Head of caudate nucleus (tissue), 42 donors: ENCODE data around the gene CAV2.

Experiments
- DNase-seq, 42 donors: peaks; one replicate each; pipeline versions ENCODE4 v3.0.0 to v3.0.0-alpha.2; 2020 to 2021; ENCODE audit warnings: mixed read lengths in 7 of 42
- intact Hi-C: fragments of 100-400 bp; cut with DNase I; formaldehyde crosslinking; loops from one replicate; pipeline ENCODE4 v1.15.0; 2022

CAV2 gene

DNA sequence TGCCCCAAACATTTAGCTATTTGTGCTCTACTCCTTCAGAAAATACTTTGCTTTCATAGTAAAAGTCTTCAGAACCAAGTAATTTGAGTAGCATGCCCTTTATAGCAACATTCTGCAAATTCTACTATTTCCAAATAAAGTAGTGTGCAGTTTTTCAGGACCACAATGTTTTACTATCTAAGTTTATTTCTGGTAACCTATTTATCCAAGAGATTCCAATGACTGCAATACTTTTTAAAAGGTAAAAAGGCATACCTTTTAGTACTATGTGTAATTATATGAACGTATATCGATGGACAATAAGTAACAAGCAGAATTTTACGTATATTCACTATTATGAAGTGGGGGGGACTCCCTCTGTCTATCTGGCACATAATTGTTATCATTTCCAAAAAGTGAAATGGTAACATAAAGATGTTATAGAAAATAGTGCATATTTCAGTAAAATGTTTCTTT, 6.9 kb upstream of the CAV2 start:
- intact Hi-C loops: no loop called here
- no peak for DNase-seq

DNA sequence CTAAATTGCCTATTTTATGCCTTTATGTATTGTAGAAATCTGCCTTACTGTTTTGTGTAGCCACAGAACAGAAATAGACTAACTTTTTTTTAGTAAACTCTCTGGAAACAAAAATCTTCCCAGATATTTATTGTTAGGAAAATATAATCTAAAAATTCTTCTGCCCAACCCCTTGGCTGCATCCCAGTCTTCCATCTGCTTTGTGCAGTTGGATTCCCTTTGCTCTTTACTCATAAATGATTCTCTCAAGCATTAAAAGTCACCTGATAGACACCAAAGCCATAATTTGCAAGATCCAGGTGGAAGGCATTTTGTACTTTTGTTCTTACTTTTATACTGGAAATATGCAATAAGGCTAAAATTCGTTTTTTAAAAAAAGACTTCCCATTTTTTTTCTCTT, 6.1 kb upstream of the CAV2 start:
- intact Hi-C loops: no loop called here
- DNase-seq: no peak

DNA sequence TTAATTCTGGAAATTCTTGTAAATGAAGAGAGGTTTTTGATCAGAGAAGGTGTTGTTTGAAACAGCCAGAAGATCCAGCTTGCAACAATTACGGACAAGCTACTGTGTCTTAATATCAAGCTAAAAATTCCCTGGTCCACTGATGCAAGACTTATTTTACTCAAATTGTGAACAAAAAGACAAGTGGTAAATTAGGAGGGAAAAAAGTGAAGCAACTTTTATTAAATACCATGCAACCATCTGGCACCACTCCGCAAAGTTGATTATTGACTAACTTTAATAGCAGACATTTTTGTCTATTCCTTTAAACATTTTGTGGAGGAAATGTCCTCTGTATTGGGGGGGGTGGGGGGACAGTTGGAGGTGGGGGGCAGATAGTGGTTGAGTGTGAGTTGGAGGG, 5.1 kb upstream of the CAV2 start:
- DNase-seq: no peak
- intact Hi-C loops: no loop called here

DNA sequence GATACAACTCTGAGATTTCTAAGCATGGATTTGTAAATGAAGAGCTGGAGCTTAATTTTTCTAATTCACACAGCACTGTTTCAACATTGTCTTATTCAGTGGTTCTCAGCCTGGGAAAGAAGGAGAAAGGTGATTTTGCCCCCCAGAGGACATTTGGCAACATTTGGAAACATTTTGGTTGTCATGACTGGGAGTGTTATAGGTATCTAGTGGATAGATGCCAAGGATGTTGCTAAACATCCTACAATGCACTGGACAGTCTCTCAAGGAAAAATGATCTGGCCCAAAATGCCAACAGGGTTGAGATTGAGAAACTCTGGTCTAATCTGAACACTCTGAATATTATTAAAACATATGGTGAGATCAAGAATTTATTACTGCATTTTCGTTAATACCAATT, 3.8 kb upstream of the CAV2 start:
- intact Hi-C loops: no loop called here
- no peak for DNase-seq

DNA sequence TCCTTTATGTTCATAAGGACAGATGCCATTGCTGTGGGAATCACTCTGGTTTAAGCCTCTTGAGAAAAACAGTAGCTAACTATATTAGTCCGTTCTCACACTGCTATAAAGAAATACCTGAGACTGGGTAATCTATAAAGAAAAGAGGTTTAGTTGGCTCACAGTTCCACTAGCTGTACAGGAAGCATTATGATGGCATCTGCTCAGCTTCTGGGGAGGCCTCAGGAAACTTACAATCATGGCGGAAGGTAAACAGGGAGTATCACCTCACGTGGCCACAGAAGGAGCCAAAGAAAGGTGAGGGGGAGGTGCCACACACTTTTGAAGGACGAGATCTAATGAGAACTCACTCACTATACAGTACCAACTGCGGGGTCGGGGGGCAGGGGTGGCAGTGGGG, 2.9 kb upstream of the CAV2 start:
- intact Hi-C loops: no loop called here

DNA sequence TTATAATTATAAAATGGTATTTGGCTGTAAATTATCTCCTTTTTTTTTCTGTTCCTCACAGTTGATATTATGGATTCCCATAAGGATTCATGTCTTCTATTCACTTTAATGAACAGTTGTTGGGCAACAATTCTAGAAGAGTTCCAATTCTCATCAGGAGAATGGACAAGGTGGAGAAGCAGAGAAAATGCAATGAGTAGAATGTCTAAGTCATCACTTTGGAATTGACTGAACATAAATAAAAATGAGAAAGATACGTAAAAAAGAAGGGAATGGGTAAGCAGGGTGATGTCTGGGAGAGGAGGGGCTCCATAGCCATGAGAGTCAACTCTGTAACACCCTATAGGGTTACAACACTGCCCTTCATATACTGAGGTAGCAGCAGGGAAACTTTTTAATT, 1.8 kb upstream of the CAV2 start:
- intact Hi-C loops: no loop called here
- no peak for DNase-seq

More for the DNA sequence above, 2.9 kb upstream of the CAV2 start:
- DNase-seq: no peak

DNA sequence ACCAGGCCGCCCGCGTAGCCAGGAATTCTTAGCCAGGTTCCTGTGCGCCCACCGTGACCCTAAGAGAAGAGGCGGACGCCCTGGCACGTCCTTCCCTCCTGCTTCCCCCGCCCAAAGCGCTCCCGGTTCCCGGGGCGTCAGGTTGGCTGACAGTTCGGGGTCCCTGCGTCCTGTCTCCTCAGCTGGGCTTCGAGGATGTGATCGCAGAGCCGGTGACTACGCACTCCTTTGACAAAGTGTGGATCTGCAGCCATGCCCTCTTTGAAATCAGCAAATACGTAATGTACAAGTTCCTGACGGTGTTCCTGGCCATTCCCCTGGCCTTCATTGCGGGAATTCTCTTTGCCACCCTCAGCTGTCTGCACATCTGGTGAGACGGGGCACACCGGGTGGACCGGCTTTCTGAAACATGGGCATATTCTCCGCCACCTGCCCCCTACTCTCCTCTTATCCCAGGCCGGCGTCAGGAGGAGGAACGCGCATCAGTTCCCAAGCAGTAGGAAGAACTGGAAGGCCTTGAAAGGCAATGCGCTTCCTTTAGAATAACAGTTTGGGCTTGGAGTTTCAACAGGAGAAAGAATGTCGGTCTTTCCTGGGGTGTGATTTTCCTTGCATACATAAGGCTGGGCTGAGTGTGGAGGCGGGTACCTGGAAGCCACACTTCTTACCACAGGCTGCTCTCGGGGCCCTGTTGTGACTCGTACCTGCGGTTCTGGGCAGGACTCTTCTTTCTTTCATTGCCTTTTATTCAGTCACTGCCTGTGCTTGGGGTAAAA, 728 bp downstream of the CAV2 start:
- intact Hi-C loops: no loop called here
- DNase-seq: peak in 10 of 42 donors; percentile 6 to 46 (median 24)

DNA sequence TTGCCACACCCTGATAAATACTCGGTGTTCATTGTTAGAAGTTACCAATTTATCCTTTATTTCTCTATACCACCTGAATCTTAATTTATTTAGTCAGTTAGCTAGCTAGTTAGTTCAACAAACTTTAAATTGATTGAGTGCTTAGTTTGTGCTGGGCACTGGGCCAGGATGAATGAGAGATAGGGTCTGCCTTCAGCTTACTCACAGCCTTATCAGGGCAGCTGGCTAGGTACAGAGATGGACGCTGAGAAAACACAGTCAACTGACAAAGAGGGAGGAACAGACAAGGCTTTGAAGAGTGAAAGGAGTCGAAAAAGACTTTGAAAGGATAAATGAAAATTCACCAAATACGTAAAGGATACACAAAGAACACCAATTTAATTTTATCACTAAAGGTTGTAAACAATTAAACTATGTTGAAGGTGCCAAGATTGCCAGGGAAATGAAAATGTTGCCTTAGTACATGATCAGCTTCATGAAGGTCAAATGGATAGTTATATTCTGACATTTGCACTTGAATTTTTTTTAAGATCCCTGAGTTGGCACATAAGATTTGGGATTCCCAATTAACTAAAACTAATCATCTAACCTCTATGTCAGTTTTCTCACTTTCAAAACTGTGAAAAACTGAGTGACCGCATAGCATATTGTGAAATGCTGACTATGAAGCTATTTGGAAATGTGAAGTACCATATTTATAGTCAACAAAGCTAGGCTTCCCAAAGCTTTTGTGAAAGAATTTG, 2.1 kb downstream of the CAV2 start:
- intact Hi-C loops: no loop called here
- DNase-seq: no peak

DNA sequence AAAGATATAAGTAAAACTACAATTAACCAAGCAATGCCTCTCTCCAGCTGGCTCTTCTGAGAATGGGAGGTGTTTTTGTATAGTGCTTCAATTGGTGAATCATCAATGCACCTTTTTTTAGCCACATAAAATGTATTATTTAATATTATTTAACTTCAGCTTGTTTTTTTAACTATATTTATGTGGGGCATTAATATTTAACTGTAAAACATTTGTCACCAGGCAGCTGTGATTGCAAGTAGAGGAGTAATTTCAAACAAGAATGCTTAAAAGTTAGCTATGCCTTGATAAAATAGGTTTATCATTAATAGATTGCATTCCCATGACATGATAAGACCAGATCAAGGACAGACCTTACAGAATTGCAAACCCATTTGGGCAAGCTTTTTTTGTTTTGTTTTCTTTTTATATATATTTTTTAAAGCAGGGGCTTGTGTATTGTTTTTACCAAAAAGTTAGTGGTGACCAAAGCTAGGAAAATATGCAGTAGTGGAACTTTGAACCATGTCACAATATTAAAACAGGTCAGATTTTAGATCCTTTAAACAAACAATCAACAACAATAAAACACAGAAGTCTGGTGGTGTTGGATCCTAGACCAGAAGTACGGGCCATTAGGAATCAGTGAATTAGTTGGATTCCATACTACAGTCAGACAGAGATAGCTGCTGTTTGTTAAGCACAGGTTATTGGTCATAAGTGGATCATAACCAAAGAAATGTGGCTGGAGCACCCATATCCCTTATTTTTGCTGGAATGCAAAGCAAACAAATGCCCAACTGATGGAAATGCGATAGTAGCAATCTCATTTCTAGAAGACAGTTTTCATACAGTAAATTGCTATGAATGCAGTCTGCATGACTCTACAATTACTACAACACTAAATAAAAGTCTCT, 2.9 kb downstream of the CAV2 start:
- no peak for DNase-seq
- intact Hi-C loops: no loop called here

DNA sequence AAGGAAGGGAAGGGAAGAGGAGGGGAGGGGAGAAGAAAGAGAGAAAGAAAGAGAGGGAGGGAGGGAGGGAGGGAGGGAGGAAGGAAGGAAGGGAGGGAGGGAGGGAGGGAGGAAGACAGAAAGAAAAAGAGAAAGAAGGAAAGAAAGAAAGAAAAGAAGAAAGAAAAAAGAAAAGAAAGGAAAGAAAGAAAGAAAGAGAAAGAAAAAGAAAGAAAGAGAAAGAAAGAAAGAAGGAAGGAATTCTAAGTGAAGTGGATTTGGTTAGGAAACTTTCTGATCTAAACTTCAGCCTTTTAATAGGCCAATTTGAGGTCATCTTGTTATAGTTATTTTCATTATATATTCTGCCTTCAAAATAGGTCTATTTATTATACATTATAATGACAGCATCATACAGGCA, 4.3 kb downstream of the CAV2 start:
- intact Hi-C loops: no loop called here

DNA sequence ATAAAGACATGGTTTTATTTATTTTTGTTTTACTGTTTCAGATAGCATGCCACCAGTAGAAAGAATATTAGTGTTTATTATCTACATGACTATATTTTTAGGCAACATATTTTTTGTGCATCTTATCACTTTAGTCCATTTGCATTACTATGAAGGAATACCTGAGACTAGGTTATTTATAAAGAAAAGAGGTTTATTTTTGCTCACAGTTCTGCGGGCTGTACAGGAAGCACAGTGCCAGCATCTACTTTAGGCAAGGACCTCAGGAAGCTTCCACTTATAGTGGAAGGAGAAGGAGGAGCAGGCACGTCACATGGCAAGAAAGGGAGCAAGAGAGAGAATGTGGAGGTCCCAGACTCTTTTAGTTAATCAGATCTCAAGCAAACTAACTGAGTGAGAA, 5.7 kb downstream of the CAV2 start:
- DNase-seq: no peak
- intact Hi-C loops: no loop called here

More for the DNA sequence above, 4.3 kb downstream of the CAV2 start:
- no peak for DNase-seq

DNA sequence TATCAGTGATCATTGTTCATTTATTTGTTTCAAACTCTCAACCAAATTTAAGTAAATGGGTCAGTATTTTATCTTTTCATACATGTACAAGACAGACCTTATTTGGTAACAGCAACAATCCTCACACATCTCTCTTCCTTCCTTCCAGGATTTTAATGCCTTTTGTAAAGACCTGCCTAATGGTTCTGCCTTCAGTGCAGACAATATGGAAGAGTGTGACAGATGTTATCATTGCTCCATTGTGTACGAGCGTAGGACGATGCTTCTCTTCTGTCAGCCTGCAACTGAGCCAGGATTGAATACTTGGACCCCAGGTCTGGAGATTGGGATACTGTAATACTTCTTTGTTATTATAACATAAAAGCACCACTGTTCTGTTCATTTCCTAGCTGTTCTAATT, 6.3 kb downstream of the CAV2 start:
- DNase-seq: no peak
- intact Hi-C loops: no loop called here

DNA sequence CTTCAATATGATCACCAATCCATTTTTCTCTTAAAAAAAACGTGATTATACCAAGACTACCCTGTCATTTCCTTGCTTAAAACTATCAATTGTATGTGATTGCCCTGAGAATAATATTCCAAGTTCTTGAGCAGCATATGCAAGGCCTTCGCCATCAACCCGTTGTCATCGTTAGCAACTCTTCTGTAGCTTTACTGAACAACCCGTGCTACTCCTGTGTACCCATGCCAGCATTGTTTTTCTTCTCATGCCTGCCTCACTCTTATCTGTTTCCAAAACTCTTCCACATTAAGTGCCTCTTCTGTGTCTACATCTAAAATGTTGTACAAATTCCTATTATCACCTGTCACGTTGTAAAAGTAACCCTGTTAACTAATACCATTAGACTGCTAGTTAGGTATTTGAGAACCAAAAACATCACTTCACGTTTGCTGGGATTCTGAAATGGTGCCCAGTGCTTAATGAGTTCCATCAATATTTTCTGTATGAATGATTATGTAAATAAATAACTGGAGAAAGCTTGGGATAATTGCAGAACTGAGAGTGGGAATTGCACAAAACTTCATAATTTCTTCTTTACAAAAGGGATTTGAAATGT, 10.5 kb downstream of the CAV2 start:
- no peak for DNase-seq
- intact Hi-C loops: no loop called here

DNA sequence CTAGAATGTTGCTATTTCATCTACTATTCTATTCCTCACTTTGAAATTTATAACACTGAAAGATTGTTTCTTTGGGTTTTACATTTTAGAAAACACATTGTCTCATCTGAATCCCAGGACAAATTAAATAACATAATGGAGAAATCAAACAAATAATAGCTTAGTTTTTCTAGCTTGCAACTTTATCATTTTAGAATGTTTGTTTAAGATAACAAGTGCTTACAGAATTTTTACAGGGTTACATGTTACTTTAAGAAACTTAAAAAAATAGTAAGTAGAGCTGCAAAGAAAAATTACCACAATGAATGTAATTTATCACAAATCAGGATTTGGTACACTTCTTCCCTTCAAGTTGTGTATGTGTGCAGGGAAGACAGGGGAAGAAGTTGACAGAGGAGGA, 11.3 kb downstream of the CAV2 start:
- intact Hi-C loops: no loop called here
- no peak for DNase-seq

DNA sequence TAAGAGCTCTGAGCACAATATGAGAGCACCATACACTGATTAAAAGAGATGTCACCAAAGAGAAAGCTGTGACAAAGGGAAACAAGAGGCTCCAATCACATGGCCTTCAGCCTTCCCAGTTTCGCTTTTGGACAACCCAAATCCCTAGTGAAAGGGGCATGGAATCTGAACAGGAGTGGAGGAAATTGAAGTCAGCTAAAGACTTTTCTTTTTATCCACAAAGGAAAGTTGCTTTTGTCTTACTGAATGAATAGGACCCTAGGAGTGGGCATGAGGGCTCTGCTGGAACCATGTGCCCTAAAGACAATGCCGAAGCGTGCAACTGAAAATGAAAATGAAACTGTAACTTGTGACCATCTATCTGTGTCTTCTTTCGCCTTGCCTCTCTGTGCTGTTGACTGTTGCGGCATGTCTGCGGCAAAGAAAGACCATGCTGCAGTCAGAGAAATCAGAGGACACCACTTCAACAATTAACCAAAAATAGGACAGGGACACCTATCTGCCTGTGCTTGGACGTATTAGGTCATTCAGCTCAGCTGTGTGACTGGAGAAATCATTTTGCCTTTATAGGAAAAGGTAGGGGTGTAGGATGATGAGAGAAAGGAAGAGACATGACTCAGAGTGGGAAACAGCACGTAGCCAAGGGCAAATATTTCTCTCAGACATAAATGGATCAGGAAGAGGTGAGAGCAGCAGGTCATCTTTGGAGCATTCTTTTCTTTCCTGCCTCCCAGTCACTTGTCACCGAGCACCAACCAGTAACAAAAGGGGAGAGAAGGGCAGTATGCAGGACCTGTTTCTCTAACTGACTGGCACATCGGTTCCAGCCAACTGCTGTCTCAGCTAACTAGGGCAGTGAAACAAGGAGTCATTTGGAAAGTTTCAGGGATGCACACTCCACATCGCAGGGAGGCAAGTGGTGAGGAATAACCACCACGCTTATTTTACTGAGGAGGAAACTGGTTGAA, 12.3 kb downstream of the CAV2 start:
- intact Hi-C loops: no loop called here
- peak in 15 of 42 donors; percentile 8 to 67 (median 25) for DNase-seq

DNA sequence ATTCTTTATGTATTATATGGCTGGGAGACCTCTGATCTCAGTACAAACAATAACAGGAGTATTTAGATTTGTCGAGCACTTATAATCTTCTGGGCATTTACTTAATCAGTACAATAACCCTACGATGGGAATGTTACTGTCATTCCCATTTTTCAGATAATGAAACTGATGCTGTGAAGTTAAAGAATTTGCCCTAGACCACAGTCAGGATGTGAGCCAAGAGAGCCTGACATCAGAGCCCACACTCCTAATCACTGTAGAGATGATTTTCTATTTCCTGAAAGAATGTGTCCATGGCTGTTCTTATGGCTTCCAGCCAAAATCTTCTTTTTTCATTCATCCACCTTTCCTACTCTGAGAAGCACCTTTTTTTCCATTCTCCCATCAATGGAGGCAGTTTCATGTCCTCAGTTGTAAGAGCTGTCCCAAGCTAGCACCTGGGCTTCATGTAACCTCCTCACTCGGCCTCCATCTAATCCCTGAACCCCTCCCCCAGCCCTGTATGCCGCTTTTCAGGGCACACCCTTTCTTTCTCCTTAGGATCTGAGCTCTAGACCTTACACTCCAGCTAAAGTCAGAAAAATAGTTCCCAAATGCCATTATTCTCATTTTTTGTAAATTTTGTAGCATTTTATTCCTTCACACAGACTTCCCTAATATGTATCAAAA, 13.1 kb downstream of the CAV2 start:
- DNase-seq: no peak
- intact Hi-C loops: no loop called here

DNA sequence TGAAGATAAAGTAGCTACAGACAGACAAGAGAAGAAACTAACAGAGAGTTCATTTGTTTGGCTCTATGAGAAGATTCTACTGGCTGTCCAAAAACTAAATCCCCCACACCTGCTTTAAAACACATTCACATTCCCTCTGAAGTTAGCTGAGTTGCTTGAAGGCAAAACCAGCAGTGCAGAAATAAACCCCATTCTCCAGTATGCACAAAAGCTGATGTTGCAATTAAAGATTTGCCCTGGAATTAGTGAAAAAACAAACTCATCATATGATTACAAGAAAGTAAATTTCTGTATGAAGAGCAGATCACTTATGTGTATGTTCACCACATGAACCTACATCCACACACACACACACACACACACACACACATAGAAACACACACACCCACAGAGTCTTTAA, 16.0 kb downstream of the CAV2 start:
- intact Hi-C loops: no loop called here
- DNase-seq: no peak

DNA sequence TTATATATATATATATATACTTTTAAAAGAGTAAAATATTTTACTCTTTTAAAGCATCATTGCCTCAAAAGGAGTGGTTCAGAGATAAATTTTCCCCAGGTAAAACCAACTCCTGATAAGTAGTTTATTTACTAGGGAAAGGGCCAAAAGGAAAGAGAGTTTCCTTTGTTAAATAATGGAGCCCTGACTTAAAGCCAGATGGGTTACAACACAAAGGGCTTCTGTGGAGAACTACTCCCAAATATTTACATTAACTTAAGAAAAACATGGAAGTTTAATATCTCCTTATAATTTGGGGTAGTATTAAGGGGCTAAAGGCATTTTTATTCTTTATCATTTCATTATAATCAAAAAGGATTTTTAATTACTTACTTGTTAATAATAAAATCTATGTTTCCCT, 16.8 kb downstream of the CAV2 start:
- intact Hi-C loops: no loop called here
- DNase-seq: no peak
